Fibroblast of lung (primary cell): ENCODE data around the gene AVP. TPM values are rescaled to one million over a fixed set of nuclear protein-coding genes. Genes with fewer than 3 reads are reported as not detected.
"Not testable (repeated sequence)": the region's sequence is repeated elsewhere in the genome, so short reads cannot be mapped to it uniquely, and the experiment has no call there.

Source experiments
- DNase-seq, 2 donors: peaks; one replicate each; pipeline versions ENCODE4 v3.0.0 to v3.0.0-alpha.2; 2010; ENCODE audit warnings: low read depth in 2 of 2
- H2AFZ ChIP-seq: 2 replicates; pipeline ENCODE4 v1.5.1; 2012; ENCODE audit warnings: low read length, control low read depth, inconsistent platforms
- H3K27ac ChIP-seq: 2 replicates; pipeline ENCODE4 v1.5.1; 2011; ENCODE audit warnings: low read length, control low read depth; ENCODE audit not compliant: insufficient read depth
- H3K27me3 ChIP-seq: 2 replicates; pipeline ENCODE4 v1.5.1; 2011; ENCODE audit warnings: mild to moderate bottlenecking, low read length; ENCODE audit not compliant: control insufficient read depth, insufficient read depth
- H3K36me3 ChIP-seq: 2 replicates; pipeline ENCODE4 v1.5.1; 2011; ENCODE audit warnings: low read length; ENCODE audit not compliant: control insufficient read depth, insufficient read depth
- H3K4me1 ChIP-seq: 2 replicates; pipeline ENCODE4 v1.5.1; 2011; ENCODE audit warnings: low read length; ENCODE audit not compliant: control insufficient read depth, insufficient read depth; ENCODE audit errors: extremely low read depth
- H3K4me2 ChIP-seq: 2 replicates; pipeline ENCODE4 v1.5.1; 2011; ENCODE audit warnings: low read length, control low read depth; ENCODE audit not compliant: insufficient read depth; ENCODE audit errors: extremely low read depth
- H3K4me3 ChIP-seq, 4 experiments: fragments of 200-600 bp in 1 of 4; sonication (generic) in 1 of 4; replicated peaks in 1 of 4; 2 replicates each; pipeline ENCODE4 v1.5.1; 2011 to 2016; ENCODE audit warnings: low read length in 4 of 4, low read depth in 3 of 4, mild to moderate bottlenecking in 3 of 4, control low read depth in 2 of 4, inconsistent platforms in 1 of 4, mixed read lengths in 1 of 4; ENCODE audit not compliant: insufficient read depth in 1 of 4; ENCODE audit errors: control extremely low read depth in 1 of 4
- H3K79me2 ChIP-seq: 2 replicates; pipeline ENCODE4 v1.5.1; 2012; ENCODE audit warnings: mild to moderate bottlenecking, low read length, inconsistent platforms; ENCODE audit not compliant: control insufficient read depth, insufficient read depth
- H3K9ac ChIP-seq: 2 replicates; pipeline ENCODE4 v1.5.1; 2011; ENCODE audit warnings: mild to moderate bottlenecking, low read length, control low read depth; ENCODE audit not compliant: insufficient read depth
- H3K9me3 ChIP-seq: 2 replicates; pipeline ENCODE4 v1.5.1; 2012; ENCODE audit warnings: low read depth, low read length; ENCODE audit not compliant: control insufficient read depth, insufficient read depth
- H4K20me1 ChIP-seq: 2 replicates; pipeline ENCODE4 v1.5.1; 2011; ENCODE audit warnings: low read length; ENCODE audit not compliant: control insufficient read depth, insufficient read depth; ENCODE audit errors: extremely low read depth
- EZH2 ChIP-seq: IDR thresholded peaks from 2 replicates; pipeline ENCODE4 v1.5.1; 2012; ENCODE audit warnings: low read length, control low read depth, mild to moderate bottlenecking; ENCODE audit errors: missing control alignments
- polyA plus RNA-seq, 2 donors: library from polyadenylated mRNA; depleted of rRNA in 1 of 2; stranded (reverse) in 1 of 2; unstranded in 1 of 2; fragments of >200 nt; gene quantifications; 2 replicates each; pipeline ENCODE4 v1.2.1, GENCODE V29; 2011 to 2012; ENCODE audit warnings: missing spikeins in 1 of 2
- total RNA-seq: library from RNA; depleted of rRNA; stranded (reverse); fragments of >200 nt; gene quantifications from 2 replicates; pipeline ENCODE4 v1.2.1, GENCODE V29; 2014
- TF ChIP-seq, protein P1 (sequence below), 2 donors: IDR thresholded peaks in 1 of 2; conservative IDR thresholded peaks in 1 of 2; 1 replicate in 1 of 2; 2 replicates in 1 of 2; pipeline ENCODE4 v1.5.1; 2011 to 2012; ENCODE audit warnings: low read length in 2 of 2, control low read depth in 1 of 2, inconsistent platforms in 1 of 2, low read depth in 1 of 2, mild to moderate bottlenecking in 1 of 2

The AVP gene
- total and polyA plus RNA-seq, 2 donors (not counting 1 experiment from before 2014, with no cell fraction given) = not detected

DNA sequence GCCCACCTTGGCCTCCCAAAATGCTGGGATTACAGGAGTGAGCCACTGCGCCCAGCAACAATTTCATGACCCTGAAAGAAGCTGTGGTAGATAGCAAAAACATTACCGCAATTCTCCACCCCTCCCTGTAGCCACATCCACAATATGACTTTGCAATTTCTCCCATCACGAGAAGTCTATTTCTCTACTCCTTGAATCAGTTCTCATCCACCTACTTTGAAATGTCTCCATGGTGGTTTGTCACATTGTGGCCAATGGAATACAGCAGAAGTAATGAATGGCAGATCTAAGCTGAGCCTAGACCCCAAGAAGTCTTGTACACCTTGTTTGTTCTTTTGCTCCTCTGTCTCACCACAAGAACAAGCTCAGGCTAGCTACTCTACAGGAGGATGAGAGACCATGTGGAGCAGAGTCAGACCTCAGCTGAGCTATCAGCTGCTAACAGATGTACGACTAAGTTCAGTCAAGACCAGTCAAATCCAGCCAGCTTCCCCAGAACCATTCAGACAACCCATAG is 6.8 kb downstream of the AVP start:
- Histone ChIP-seq H3K4me3 (no peak overlapping the region), H3K9ac (no peak overlapping the region), H3K4me1 (peaks cover 7% of the 10 kb centered on the region), H4K20me1 (no peaks in the 10 kb centered on the region), H3K4me2 (no peak overlapping the region), H2AFZ (no peak overlapping the region), H3K79me2 (no peaks in the 10 kb centered on the region), H3K27me3 (peaks cover 25% of the 10 kb centered on the region), H3K9me3 (no peaks in the 10 kb centered on the region), H3K27ac (no peak overlapping the region), H3K36me3 (no peaks in the 10 kb centered on the region)
- no peak for DNase-seq
- TF ChIP-seq, protein P1, sequence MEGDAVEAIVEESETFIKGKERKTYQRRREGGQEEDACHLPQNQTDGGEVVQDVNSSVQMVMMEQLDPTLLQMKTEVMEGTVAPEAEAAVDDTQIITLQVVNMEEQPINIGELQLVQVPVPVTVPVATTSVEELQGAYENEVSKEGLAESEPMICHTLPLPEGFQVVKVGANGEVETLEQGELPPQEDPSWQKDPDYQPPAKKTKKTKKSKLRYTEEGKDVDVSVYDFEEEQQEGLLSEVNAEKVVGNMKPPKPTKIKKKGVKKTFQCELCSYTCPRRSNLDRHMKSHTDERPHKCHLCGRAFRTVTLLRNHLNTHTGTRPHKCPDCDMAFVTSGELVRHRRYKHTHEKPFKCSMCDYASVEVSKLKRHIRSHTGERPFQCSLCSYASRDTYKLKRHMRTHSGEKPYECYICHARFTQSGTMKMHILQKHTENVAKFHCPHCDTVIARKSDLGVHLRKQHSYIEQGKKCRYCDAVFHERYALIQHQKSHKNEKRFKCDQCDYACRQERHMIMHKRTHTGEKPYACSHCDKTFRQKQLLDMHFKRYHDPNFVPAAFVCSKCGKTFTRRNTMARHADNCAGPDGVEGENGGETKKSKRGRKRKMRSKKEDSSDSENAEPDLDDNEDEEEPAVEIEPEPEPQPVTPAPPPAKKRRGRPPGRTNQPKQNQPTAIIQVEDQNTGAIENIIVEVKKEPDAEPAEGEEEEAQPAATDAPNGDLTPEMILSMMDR (conservative IDR thresholded peaks at IDR 0.05 in 1 of 2, IDR thresholded peaks at IDR 0.05 in 1 of 2; ENCODE audit: low read depth in 1 of 2, low read length in 2 of 2) = no peak
- TF ChIP-seq EZH2 = no peak

DNA sequence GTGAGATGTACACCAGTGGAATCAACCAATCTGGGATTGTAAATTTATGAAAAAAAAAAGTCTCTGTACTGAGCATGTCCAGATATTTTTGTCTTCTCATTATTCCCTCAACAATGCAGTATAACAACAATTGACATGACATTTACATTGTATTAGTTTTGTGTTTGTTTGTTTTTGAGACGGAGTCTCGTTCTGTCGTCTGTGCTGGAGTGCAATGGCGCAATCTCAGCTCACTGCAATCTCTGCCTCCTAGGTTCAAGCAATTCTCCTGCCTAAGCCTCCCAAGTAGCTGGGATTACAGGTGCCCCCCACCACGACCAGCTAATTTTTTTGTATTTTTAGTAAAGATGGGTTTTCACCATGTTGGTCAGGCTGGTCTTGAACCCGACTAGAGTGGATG is 9.2 kb downstream of the AVP start:
- H3K9me3 ChIP-seq, H3K27ac ChIP-seq, H3K36me3 ChIP-seq, H2AFZ ChIP-seq, H3K9ac ChIP-seq, H4K20me1 ChIP-seq, DNase-seq, H3K4me1 ChIP-seq, H3K4me2 ChIP-seq, H3K79me2 ChIP-seq, H3K4me3 ChIP-seq: not testable (repeated sequence)
- peaks cover 13% of the 10 kb centered on the region for H3K27me3 ChIP-seq

- Histone ChIP-seq H4K20me1 (no peaks in the 10 kb centered on the region), H2AFZ (no peak overlapping the region), H3K4me3 (no peak overlapping the region), H3K27ac (no peak overlapping the region), H3K27me3 (peaks cover 13% of the 10 kb centered on the region), H3K4me1 (no peaks in the 10 kb centered on the region), H3K36me3 (no peaks in the 10 kb centered on the region), H3K9me3 (no peaks in the 10 kb centered on the region), H3K4me2 (no peak overlapping the region), H3K9ac (no peak overlapping the region), H3K79me2 (no peaks in the 10 kb centered on the region)
- TF ChIP-seq, protein P1 (conservative IDR thresholded peaks at IDR 0.05 in 1 of 2, IDR thresholded peaks at IDR 0.05 in 1 of 2; ENCODE audit: low read depth in 1 of 2, low read length in 2 of 2) = no peak
- TF ChIP-seq EZH2 = no peak
- DNase-seq = no peak
Observed at GRCh38 chr20:3074812-3075211, 9.7 kb downstream of the AVP start.

DNA sequence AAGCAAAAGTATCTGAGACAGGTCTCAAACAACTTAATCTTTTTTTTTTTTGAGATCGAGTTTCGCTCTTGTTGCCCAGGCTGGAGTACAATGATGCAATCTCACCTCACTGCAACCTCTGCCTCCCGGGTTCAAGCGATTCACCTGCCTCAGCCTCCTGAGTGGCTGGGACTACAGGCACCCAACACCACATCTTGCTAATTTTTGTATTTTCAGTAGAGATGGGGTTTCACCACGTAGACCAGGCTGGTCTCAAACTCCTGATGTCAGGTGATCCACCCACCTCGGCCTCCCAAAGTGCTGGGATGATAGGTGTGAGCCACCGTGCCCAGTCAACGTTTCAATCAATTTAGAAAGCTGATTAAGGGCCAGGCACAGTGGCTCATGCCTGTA is 11.3 kb downstream of the AVP start:
- H3K4me2 ChIP-seq, H3K4me3 ChIP-seq, H3K79me2 ChIP-seq, H3K9ac ChIP-seq, DNase-seq, H4K20me1 ChIP-seq, H3K9me3 ChIP-seq, H3K27ac ChIP-seq, H3K36me3 ChIP-seq, H2AFZ ChIP-seq, H3K4me1 ChIP-seq: not testable (repeated sequence)
- peaks cover 10% of the 10 kb centered on the region for H3K27me3 ChIP-seq
